ENCODE results near the gene SDR9C7. TPM values are rescaled to one million over a fixed set of nuclear protein-coding genes. Genes with fewer than 3 reads are reported as not detected.

The SDR9C7 gene
- total RNA-seq, 1 donor from 2014 or later = not detected

DNA sequence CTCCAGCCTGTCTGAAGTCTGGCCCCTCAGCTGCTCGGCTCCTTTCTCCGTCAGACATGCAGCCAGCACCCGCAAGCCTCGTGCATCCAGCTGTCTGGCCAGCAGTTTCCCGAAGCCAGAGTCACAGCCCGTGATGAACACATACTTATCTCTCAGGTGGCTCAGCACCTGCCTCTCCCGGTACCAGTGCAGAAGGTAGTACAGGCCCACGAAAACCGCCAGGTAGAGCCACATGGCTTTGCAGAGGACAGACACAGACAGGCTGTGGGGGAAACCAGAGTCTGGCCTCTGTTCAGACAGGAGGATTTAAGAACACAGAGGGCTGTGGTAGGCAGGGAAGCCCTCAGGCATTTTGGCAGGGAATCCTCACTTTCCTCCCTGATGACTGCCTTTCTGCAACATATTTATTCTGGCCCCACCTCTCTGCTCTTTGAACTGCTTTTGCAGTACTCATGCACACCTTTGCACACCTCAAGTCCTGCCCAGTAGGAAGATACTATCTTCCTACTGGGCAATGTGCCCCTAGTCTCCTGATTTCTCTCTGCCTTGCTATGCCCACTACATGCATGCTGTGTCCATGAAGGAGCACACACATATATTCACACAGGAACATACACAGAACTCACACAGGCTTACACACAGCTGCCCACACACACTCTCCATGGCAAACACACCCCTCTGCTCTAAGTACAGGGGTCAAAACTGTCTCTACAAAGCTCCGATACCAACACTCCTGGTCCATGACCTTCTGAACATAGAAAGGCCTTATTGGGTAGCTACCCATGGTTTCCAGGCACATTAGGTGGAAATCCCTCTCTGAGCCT, 23.2 kb upstream of the SDR9C7 start, which contains the start of gene RDH16:
Gene RDH16 (minus strand): TSS at position 380 of the 824 bp plus-strand sequence. CDS start 146 bp downstream, at position 234.
- H3K4me3 ChIP-seq (ENCODE audit: low read depth, low read length) = no peak within 1 kb of the TSS
- DNase-seq (ENCODE audit: low read depth) = no peak
- TF ChIP-seq, protein P1, sequence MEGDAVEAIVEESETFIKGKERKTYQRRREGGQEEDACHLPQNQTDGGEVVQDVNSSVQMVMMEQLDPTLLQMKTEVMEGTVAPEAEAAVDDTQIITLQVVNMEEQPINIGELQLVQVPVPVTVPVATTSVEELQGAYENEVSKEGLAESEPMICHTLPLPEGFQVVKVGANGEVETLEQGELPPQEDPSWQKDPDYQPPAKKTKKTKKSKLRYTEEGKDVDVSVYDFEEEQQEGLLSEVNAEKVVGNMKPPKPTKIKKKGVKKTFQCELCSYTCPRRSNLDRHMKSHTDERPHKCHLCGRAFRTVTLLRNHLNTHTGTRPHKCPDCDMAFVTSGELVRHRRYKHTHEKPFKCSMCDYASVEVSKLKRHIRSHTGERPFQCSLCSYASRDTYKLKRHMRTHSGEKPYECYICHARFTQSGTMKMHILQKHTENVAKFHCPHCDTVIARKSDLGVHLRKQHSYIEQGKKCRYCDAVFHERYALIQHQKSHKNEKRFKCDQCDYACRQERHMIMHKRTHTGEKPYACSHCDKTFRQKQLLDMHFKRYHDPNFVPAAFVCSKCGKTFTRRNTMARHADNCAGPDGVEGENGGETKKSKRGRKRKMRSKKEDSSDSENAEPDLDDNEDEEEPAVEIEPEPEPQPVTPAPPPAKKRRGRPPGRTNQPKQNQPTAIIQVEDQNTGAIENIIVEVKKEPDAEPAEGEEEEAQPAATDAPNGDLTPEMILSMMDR (IDR thresholded peaks at IDR 0.05; ENCODE audit: insufficient read depth, low read length, poor library complexity, severe bottlenecking) = no peak
- no peaks in the 10 kb centered on the region for H3K27me3 ChIP-seq (ENCODE audit: control insufficient read depth, insufficient read depth, low read length)
- H3K36me3 ChIP-seq (ENCODE audit: control insufficient read depth, insufficient read depth, low read length) = no peaks in the 10 kb centered on the region

DNA sequence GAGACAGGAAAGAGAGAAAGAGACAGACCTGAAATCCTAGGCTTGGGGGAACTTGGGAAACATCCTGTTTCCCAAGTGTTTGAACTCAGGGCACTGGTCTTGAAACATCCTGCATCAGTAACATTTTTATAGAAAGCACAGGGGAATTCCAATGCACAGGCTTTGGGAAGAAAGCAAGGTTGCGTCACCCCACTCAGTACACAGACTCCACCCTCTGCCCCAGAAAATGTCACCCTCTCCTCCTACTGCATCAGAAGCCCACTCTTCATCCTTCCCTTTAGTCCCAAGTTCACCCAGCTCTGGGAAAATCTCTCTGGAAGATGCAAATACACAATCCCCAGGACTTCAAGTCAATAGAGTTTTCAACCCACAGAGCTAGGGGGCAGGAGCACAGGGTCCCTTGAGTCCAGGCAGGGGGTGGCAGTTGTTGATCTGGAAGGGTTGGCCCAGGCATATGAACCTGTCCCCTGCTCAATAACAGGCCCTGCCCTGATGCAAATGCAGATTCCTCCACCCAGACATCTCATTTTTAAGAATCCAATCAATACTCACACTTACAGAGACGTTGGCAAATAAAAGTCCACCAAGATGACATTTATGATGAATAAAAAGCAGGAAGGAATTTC, 21.5 kb upstream of the SDR9C7 start:
- TF ChIP-seq, protein P1 (IDR thresholded peaks at IDR 0.05; ENCODE audit: insufficient read depth, low read length, poor library complexity, severe bottlenecking) = no peak
- Histone ChIP-seq H3K4me3 (ENCODE audit: low read depth, low read length) (no peak overlapping the region), H3K36me3 (ENCODE audit: control insufficient read depth, insufficient read depth, low read length) (no peaks in the 10 kb centered on the region), H3K27me3 (ENCODE audit: control insufficient read depth, insufficient read depth, low read length) (no peaks in the 10 kb centered on the region)
- no peak for DNase-seq (ENCODE audit: low read depth)

GRCh38 chr12:56954958-56955355, 20.7 kb upstream of the SDR9C7 start:
- H3K27me3 ChIP-seq (ENCODE audit: control insufficient read depth, insufficient read depth, low read length) = no peaks in the 10 kb centered on the region

GRCh38 chr12:56954057-56954957, 20.1 kb upstream of the SDR9C7 start:
- DNase-seq (ENCODE audit: low read depth) = no peak

More at GRCh38 chr12:56954958-56955355, 20.7 kb upstream of the SDR9C7 start:
- TF ChIP-seq, protein P1 (IDR thresholded peaks at IDR 0.05; ENCODE audit: insufficient read depth, low read length, poor library complexity, severe bottlenecking) = no peak
- no peak overlapping the region for H3K4me3 ChIP-seq (ENCODE audit: low read depth, low read length)
- DNase-seq (ENCODE audit: low read depth) = no peak
- H3K36me3 ChIP-seq (ENCODE audit: control insufficient read depth, insufficient read depth, low read length) = no peaks in the 10 kb centered on the region

GRCh38 chr12:56953314-56953713, 19.1 kb upstream of the SDR9C7 start:
- TF ChIP-seq, protein P1 (IDR thresholded peaks at IDR 0.05; ENCODE audit: insufficient read depth, low read length, poor library complexity, severe bottlenecking) = no peak
- DNase-seq (ENCODE audit: low read depth) = no peak
- H3K4me3 ChIP-seq (ENCODE audit: low read depth, low read length) = no peak overlapping the region
- H3K27me3 ChIP-seq (ENCODE audit: control insufficient read depth, insufficient read depth, low read length) = no peaks in the 10 kb centered on the region
- no peaks in the 10 kb centered on the region for H3K36me3 ChIP-seq (ENCODE audit: control insufficient read depth, insufficient read depth, low read length)

More at GRCh38 chr12:56954057-56954957, 20.1 kb upstream of the SDR9C7 start:
- TF ChIP-seq, protein P1 (IDR thresholded peaks at IDR 0.05; ENCODE audit: insufficient read depth, low read length, poor library complexity, severe bottlenecking) = no peak
- Histone ChIP-seq H3K27me3 (ENCODE audit: control insufficient read depth, insufficient read depth, low read length) (no peaks in the 10 kb centered on the region), H3K36me3 (ENCODE audit: control insufficient read depth, insufficient read depth, low read length) (no peaks in the 10 kb centered on the region), H3K4me3 (ENCODE audit: low read depth, low read length) (no peak overlapping the region)

Measured in kidney epithelial cell (primary cell).